Neural cell (in vitro differentiated cells): ENCODE measurements around the gene BAG5.

Experiments used
- CTCF ChIP-seq: fragments of 450-650 bp; IDR thresholded peaks from 2 replicates; pipeline ENCODE4 v1.5.1; 2014; ENCODE audit warnings: antibody characterized with exemption, mild to moderate bottlenecking, moderate library complexity; ENCODE audit not compliant: poor library complexity, severe bottlenecking
- POLR2AphosphoS5 ChIP-seq: IDR thresholded peaks from 2 replicates; pipeline ENCODE4 v1.6.1; 2012
- TAF1 ChIP-seq: IDR thresholded peaks from 2 replicates; pipeline ENCODE4 v1.6.1; 2012; ENCODE audit warnings: low read depth

GRCh38 chr14:103556946-103557758 lies 5.3 kb downstream of the BAG5 start:
- no peak for TF ChIP-seq CTCF
- no peak for TF ChIP-seq POLR2AphosphoS5
- TF ChIP-seq TAF1, result no peak
